HT-29 (cell line): ENCODE measurements around the gene RELL1. TPM values are rescaled to one million over a fixed set of nuclear protein-coding genes. Genes with fewer than 3 reads are reported as not detected.
A peak's percentile ranks its signal among the peaks of the same experiment; 100 is the strongest.

Source experiments
- DNase-seq: peaks from one replicate; pipeline ENCODE4 v3.0.0-alpha.2; 2015; ENCODE audit warnings: low spot score
- total RNA-seq: library from RNA; depleted of rRNA; stranded (reverse); fragments of >200 nt; shearing (Covaris generic); gene quantifications from 2 replicates; pipeline ENCODE4 v1.2.3, GENCODE V29; 2014; rRNA removed

RELL1 gene, protein sequence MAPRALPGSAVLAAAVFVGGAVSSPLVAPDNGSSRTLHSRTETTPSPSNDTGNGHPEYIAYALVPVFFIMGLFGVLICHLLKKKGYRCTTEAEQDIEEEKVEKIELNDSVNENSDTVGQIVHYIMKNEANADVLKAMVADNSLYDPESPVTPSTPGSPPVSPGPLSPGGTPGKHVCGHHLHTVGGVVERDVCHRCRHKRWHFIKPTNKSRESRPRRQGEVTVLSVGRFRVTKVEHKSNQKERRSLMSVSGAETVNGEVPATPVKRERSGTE
- total RNA-seq = 29.9 and 32.1 TPM in 2 replicates

DNA sequence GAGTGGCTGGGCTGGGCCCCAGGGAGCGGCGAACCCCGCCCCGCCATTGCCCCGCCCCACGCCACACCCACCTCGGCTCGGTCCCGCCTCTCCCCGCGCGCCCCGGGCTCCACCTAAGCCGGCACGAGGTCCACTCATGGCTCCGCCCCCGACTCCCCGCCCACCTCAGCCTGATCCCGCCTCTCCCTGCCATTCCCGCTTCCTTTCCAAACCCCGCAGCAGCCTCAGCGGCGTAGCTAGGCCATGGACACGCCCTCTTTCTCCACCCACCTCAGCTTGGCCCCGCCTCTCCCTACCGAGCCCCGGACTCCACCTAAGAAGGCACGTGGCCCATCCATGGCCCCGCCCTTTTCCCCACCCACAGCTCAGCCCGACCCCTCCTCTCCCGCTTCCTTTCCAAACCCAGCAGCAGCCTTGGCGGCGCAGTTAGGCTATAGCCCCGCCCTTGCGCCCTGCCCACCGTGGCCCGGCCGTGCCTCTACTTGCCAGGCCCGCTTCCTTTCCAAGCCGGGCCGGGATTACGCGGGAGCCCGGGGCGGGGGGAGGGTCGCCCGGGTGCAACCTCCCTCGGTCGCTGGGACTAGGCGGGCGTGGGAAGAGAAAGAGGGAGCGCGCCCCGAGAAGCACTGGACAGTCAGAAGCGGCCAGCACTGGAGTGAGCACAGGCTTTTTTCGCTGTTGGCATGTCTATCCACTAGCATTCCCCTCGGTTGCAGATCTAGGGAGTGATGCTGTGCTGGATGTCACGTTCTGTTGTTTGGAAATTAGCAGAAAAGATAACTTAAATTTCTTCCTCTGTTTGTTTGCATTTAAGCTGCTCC lies at the start of gene RELL1:
Gene RELL1, minus strand, starts transcription at position 4 of the 821 bp plus-strand sequence. CDS start 89 bp downstream, outside the sequence.
- peak; percentile 99 for DNase-seq

GRCh38 chr4:37735578-37735977 lies 49.4 kb upstream of the RELL1 start:
- DNase-seq = no peak

DNA sequence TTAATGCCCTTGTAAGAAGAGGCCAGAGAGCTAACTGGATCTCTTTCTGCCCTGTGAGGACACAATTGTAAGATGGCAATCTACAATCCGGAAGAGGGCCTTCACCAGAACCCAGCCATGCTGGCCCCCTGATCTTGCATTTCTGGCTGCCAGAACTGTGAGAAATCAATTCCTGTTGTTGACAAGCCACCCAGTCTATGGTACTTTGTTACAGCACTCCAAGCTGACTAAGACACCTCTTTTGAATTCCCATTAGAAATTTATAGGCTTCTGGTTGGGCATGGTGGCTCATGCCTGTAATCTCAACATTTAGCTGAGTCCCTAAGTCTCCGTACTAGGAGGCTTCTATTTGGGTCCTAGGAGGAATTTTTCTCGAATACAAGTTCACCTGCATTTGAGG lies 48.8 kb upstream of the RELL1 start:
- no peak for DNase-seq

- no peak for DNase-seq
Measured at GRCh38 chr4:37733240-37733867, 47.2 kb upstream of the RELL1 start.

- no peak for DNase-seq
Measured at GRCh38 chr4:37732526-37733186, 46.5 kb upstream of the RELL1 start.

DNA sequence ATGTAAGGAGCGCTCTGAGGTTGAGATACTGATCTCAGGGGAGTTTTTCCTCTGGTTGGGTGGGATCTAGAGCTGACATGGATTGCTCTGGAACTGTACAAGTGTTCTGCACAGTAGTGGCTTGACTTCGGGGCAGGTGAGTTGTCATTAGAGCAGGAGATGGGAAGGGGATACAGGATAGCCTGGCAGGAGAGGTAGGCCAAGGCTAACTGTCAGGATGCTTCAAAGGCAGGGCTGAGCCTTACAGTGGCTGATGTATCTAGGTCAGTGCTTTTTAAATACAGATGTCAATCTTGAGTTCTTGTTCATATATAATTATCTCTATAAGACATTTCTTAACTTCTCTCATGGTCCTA lies 43.5 kb upstream of the RELL1 start:
- DNase-seq = no peak

DNA sequence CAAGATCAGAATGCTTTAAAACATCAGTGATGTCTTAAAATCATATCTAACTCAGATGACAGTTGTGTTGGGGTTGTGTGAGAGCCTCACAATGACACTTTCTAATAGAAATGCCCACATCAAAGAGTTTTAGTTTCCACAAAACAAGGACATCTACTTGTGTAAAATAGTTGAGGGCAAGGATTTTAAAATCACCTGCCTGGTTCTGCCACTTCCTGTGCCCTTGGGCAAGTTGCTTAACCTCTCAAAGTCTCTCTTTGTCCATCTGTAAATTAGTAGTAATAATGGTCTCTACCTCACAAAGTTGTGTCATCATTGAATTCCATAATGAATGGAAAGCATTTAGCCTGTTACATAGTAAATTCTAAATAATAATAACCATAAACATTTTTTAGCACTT lies 41.9 kb upstream of the RELL1 start:
- no peak for DNase-seq

DNA sequence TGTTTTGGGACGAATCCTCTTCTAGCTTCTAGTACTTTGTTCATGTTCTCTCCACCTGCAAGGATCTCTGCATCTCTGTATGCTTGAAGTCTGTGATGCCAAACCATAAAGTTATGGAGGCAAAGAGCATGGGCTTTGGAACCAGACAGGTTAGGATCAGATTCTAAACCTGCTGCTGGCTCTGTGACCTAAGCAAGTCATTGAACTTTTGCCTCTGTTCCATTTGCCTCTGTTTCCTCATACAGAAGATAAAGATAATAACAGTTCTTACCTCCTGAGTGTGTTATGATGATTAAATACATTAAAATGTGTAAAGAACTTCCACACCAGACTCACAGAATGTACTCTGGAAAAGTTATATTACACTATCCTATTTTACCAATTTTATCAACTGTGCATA lies 41.5 kb upstream of the RELL1 start:
- DNase-seq = no peak

DNA sequence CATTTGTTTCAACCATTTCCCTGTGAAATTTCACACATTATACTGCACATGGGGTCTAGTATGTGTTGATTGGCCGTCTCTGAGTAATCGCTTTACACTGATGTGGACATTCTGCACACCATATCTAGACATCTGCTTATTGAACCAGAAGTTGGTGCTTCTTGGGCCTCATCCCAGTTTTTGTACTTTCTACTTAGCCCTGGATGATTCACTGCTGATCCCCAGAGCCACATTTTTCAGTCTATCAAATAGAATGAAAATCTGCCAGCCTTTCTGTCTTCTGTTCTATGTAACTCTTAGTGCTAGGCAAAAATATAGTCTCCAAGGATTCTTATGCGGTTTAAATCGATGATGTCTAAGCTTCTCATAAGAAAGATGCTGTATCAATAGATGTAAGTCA lies 40.5 kb upstream of the RELL1 start:
- no peak for DNase-seq

GRCh38 chr4:37725718-37726117 lies 39.5 kb upstream of the RELL1 start:
- no peak for DNase-seq

GRCh38 chr4:37723067-37723466 lies 36.9 kb upstream of the RELL1 start:
- no peak for DNase-seq

- peak; percentile 61 for DNase-seq
Measured at GRCh38 chr4:37721995-37722638, 35.9 kb upstream of the RELL1 start.

DNA sequence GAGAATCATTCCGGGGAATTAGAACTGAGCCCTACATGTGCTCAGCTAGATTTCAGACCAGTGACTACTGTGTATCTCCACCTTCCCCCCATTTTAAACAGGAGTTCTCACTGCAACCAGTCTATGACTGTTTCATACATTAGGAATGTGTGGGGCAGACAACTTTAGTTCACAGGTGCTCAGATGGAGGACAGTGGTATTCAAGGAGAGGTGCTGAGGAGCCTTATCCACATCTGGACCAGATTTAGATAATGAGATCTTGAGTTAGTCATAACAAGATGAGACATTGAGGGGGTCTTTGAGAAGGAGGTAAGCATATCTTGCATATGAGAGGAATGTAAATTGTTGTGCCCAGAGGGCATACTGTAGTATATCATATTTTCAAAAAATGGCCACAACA lies 32.8 kb upstream of the RELL1 start:
- DNase-seq = no peak

DNA sequence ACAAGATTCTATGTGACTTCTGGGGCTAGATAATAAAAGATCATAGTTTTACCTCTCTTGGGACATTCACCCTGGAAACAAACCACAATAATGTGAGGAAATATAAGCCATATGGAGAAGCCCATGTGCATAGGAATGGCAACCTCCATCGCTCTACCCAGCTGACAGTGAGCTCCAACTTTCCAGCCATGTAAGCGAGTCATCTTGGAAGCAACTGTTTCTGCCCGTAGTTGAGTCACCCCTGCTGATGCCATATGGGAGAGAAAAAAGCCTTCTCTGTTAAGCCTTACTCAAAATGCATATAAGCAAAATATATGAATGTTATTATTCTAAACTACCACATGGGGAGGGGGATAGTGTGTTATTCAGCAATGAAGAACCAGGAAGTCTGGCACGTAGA lies 31.4 kb upstream of the RELL1 start:
- DNase-seq = no peak

DNA sequence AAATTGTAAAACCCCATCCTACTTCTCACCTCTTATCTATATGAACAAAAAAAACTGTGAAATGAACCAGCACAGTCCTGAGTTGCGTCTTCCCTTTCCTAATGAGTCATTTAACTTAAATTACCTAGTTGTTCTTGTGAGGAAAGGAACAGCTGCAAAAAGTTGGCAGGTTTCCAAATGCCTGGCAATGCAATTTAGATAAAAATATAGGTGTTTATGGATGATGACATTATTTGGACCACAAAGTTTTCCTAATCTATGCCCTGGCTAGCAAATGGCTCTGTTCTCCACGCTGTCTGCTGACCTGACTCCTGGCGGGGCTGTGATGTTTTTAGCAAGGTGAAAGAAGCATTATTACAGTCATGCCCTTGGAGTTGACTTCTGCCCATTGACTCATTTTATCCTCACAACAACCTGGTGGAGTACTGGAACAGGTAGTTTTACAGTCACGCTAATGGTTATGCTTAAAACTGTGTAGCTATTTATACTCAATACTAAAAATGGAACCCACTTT lies 29.8 kb upstream of the RELL1 start:
- peak; percentile 30 for DNase-seq

GRCh38 chr4:37710491-37710890 lies 24.3 kb upstream of the RELL1 start:
- no peak for DNase-seq

DNA sequence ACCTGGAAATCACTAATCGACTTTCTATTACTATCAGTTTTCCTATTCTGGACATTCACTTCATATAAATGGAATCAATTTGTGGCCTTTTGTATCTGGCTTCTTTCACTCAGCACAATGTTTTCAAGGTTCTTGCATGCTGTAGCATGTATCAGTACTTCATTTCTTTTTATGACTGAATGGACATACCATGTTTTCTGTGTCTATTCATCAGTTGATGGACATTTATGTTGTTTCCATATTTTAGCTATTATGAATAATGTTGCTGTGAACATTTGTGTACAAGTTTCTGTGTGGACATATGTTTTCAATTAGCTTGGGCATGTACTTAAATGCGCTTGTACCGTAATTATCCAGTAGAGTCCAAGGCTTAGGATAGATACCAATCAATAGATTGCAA lies 19.9 kb upstream of the RELL1 start:
- DNase-seq = no peak

- no peak for DNase-seq
Measured at GRCh38 chr4:37705571-37705970, 19.4 kb upstream of the RELL1 start.

GRCh38 chr4:37699868-37700481 lies 13.8 kb upstream of the RELL1 start:
- no peak for DNase-seq

GRCh38 chr4:37697566-37697965 lies 11.4 kb upstream of the RELL1 start:
- no peak for DNase-seq
